OCI-LY7 (cell line): ENCODE measurements around the gene BTC. TPM values are rescaled to one million over a fixed set of nuclear protein-coding genes. Genes with fewer than 3 reads are reported as not detected.

ENCODE experiments used
- BruUV-seq: library from RNA; stranded (reverse); fragments of 400-500 nt; replicated peaks from 2 replicates; lab custom pipeline; 2021; lab: Mats Ljungman, UMichigan
- CTCF ChIA-PET: fragments of 300-600 bp; sonication (Branson Sonifier 250); formaldehyde crosslinking; loops from one replicate; lab custom pipeline; 2022; ENCODE audit warnings: antibody characterized with exemption; ENCODE audit not compliant: unreplicated experiment; lab: Charles Lee
- POLR2A ChIA-PET: fragments of 300-600 bp; sonication (Branson Sonifier 250); formaldehyde crosslinking; loops from one replicate; lab custom pipeline; 2022; ENCODE audit warnings: antibody characterized with exemption; lab: Charles Lee
- DNase-seq: peaks from one replicate; pipeline ENCODE4 v3.0.0-alpha.2; 2015; ENCODE audit warnings: low spot score
- H2AFZ ChIP-seq: fragments of 200-600 bp; sonication (generic), shearing (Covaris generic); 2 replicates; pipeline ENCODE4 v1.6.1; 2014; ENCODE audit warnings: mild to moderate bottlenecking, antibody characterized with exemption, low read length, moderate library complexity
- H3K27ac ChIP-seq: fragments of 200-600 bp; sonication (generic); 2 replicates; pipeline ENCODE4 v1.5.1; 2014; ENCODE audit warnings: mixed run types, low read depth, mild to moderate bottlenecking, moderate library complexity, low read length, inconsistent platforms; ENCODE audit not compliant: poor library complexity, severe bottlenecking
- H3K36me3 ChIP-seq: fragments of 200-600 bp; sonication (generic); 2 replicates; pipeline ENCODE4 v1.6.1; 2014; ENCODE audit warnings: mild to moderate bottlenecking, antibody characterized with exemption, low read length, moderate library complexity, mixed read lengths; ENCODE audit not compliant: insufficient read depth
- H3K4me1 ChIP-seq: fragments of 200-600 bp; sonication (generic); 2 replicates; pipeline ENCODE4 v1.5.1; 2014; ENCODE audit warnings: mild to moderate bottlenecking, low read length; ENCODE audit not compliant: insufficient read depth, poor library complexity, severe bottlenecking
- H3K4me2 ChIP-seq: fragments of 200-600 bp; sonication (generic); 2 replicates; pipeline ENCODE4 v1.6.1; 2014; ENCODE audit warnings: mild to moderate bottlenecking, low read length
- H3K4me3 ChIP-seq: fragments of 200-600 bp; sonication (generic); 2 replicates; pipeline ENCODE4 v1.5.1; 2014; ENCODE audit warnings: mild to moderate bottlenecking, low read depth, low read length; ENCODE audit not compliant: poor library complexity, severe bottlenecking
- H3K79me2 ChIP-seq: fragments of 200-600 bp; sonication (generic); 2 replicates; pipeline ENCODE4 v1.6.1; 2016; ENCODE audit warnings: low read depth, mild to moderate bottlenecking, low read length, moderate library complexity, mixed read lengths; ENCODE audit not compliant: insufficient read depth
- H3K9me2 ChIP-seq: fragments of 200-600 bp; sonication (generic); 2 replicates; pipeline ENCODE4 v1.6.1; 2016; ENCODE audit warnings: mild to moderate bottlenecking, low read length, mixed read lengths; ENCODE audit not compliant: insufficient read depth
- H3K9me3 ChIP-seq: fragments of 200-600 bp; sonication (generic); 2 replicates; pipeline ENCODE4 v1.6.1; 2014; ENCODE audit warnings: mild to moderate bottlenecking, mixed run types, low read length, mixed read lengths
- H4K20me1 ChIP-seq: fragments of 200-600 bp; sonication (generic); 2 replicates; pipeline ENCODE4 v1.6.1; 2014; ENCODE audit warnings: mild to moderate bottlenecking, antibody characterized with exemption, low read length, moderate library complexity, mixed read lengths; ENCODE audit not compliant: insufficient read depth
- CTCF ChIP-seq: fragments of 200-600 bp; sonication (generic); conservative IDR thresholded peaks from 2 replicates; pipeline ENCODE4 v1.5.1; 2014; ENCODE audit warnings: mild to moderate bottlenecking, antibody characterized with exemption, low read length, moderate library complexity, mixed read lengths
- EZH2phosphoT487 ChIP-seq: fragments of 200-600 bp; sonication (generic); IDR thresholded peaks from 2 replicates; pipeline ENCODE4 v1.6.1; 2018; ENCODE audit warnings: low read depth, borderline replicate concordance, mild to moderate bottlenecking, mixed run types, antibody characterized with exemption, low read length, moderate library complexity, mixed read lengths
- intact Hi-C: fragments of 100-400 bp; cut with micrococcal nuclease; formaldehyde crosslinking; loops from one replicate; pipeline ENCODE4 v1.10.0; 2022; ENCODE audit not compliant: unreplicated experiment
- total RNA-seq, 2 experiments: library from RNA; depleted of rRNA in 1 of 2; stranded (reverse); fragments of >200 nt in 1 of 2; shearing (Covaris generic) in 1 of 2; gene quantifications; 2 replicates each; pipeline ENCODE4 v1.2.3, GENCODE V29; 2014 to 2022

Gene BTC
- total RNA-seq, 2 experiments from 2014 or later, result not detected

GRCh38 chr4:74793757-74794381, 454 bp downstream of the BTC start:
- H4K20me1 ChIP-seq, result no peaks in the 10 kb centered on the region
- no TSS peak for BruUV-seq
- no peak for DNase-seq
- no peaks in the 10 kb centered on the region for H3K36me3 ChIP-seq
- ChIA-PET POLR2A (no interaction called here), CTCF (no interaction called here)
- H3K4me2 ChIP-seq, result no peak overlapping the region
- no peak for TF ChIP-seq EZH2phosphoT487
- TF ChIP-seq CTCF, result no peak
- no peaks in the 10 kb centered on the region for H3K9me2 ChIP-seq
- H3K79me2 ChIP-seq, result no peaks in the 10 kb centered on the region
- H3K27ac ChIP-seq, result no peak overlapping the region
- no peaks in the 10 kb centered on the region for H3K9me3 ChIP-seq
- no peak overlapping the region for H2AFZ ChIP-seq
- H3K4me3 ChIP-seq, result no peak overlapping the region
- intact Hi-C loops, result no loop called here
- no peaks in the 10 kb centered on the region for H3K4me1 ChIP-seq

- DNase-seq, result no peak
- no peaks in the 10 kb centered on the region for H3K4me1 ChIP-seq
- ChIA-PET CTCF (no interaction called here), POLR2A (interaction anchor here (0.6 kb wide), 3 partner anchors 39 to 405 kb away, joined by 3 to 5 read pairs (median 3); no protein-coding TSS in a partner anchor)
- no peak overlapping the region for H2AFZ ChIP-seq
- no peak overlapping the region for H3K4me3 ChIP-seq
- TF ChIP-seq CTCF, result no peak
- no peak for TF ChIP-seq EZH2phosphoT487
- H3K79me2 ChIP-seq, result no peaks in the 10 kb centered on the region
- H4K20me1 ChIP-seq, result no peaks in the 10 kb centered on the region
- H3K4me2 ChIP-seq, result no peak overlapping the region
- intact Hi-C loops, result no loop called here
- no TSS peak for BruUV-seq
- H3K36me3 ChIP-seq, result no peaks in the 10 kb centered on the region
- H3K9me3 ChIP-seq, result no peaks in the 10 kb centered on the region
- no peaks in the 10 kb centered on the region for H3K9me2 ChIP-seq
- H3K27ac ChIP-seq, result no peak overlapping the region
These were observed 3.7 kb downstream of the BTC start for GRCh38 chr4:74790652-74791051.

GRCh38 chr4:74789518-74789917, 4.8 kb downstream of the BTC start:
- no peaks in the 10 kb centered on the region for H3K4me1 ChIP-seq
- H3K9me2 ChIP-seq, result no peaks in the 10 kb centered on the region
- H3K36me3 ChIP-seq, result no peaks in the 10 kb centered on the region
- no peak overlapping the region for H3K4me2 ChIP-seq
- intact Hi-C loops, result no loop called here
- ChIA-PET POLR2A (interaction anchor here (0.6 to 0.9 kb wide), 2 partner anchors 13 to 151 kb away, joined by 3 read pairs; no protein-coding TSS in a partner anchor), CTCF (no interaction called here)
- no peaks in the 10 kb centered on the region for H4K20me1 ChIP-seq
- BruUV-seq, result no TSS peak
- no peaks in the 10 kb centered on the region for H3K9me3 ChIP-seq
- TF ChIP-seq CTCF (no peak), EZH2phosphoT487 (no peak)
- H3K79me2 ChIP-seq, result no peaks in the 10 kb centered on the region
- no peak overlapping the region for H2AFZ ChIP-seq
- no peak overlapping the region for H3K4me3 ChIP-seq
- H3K27ac ChIP-seq, result no peak overlapping the region
- no peak for DNase-seq
